ENCODE measurements around the gene SAYSD1.

The SAYSD1 gene

GRCh38 chr6:39059496-39060310 lies 55.3 kb downstream of the SAYSD1 start:
- no peaks in the 10 kb centered on the region for H3K9me3 Mint-ChIP-seq
- ATAC-seq = no peak
- peaks cover 33% of the 10 kb centered on the region for H3K27me3 Mint-ChIP-seq
- no peaks in the 10 kb centered on the region for H3K4me1 Mint-ChIP-seq
- H3K4me3 Mint-ChIP-seq = no peak overlapping the region
- H3K36me3 Mint-ChIP-seq = no peaks in the 10 kb centered on the region
- no peak overlapping the region for H3K27ac Mint-ChIP-seq

DNA sequence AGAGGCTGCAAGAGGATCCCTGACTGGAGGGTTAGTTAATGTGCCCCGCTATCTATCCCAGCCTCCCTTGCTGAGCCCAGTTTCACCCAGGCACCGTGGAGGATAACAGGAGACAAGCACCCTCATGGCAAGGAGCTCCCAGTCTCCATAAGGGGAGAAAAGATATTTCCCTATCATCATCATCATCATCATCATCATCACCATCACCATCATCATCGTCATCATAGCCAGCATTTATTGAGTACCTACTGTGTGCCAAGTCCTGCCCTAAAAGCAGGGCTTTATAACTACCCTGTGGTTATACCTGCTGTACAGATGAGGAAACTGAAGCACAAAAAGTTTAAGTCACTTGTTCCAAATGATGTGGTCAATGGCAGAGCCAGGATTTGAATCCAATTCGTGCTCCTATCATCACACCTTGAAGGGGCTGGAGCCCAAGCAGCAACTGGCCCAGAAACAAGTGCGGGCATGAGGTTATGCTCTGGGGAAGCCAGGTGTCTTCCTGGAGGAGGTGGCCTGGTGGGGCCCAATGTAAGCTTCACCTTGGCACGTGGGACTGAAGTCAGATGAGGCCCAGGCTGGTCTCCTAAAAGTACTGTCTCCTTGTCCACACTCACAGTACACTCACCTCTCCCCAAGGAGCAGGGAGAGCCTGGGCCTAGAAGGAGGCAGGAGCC lies 56.4 kb downstream of the SAYSD1 start:
- Mint-ChIP-seq H3K36me3 (no peaks in the 10 kb centered on the region), H3K4me1 (no peaks in the 10 kb centered on the region), H3K27me3 (peaks cover 37% of the 10 kb centered on the region), H3K9me3 (no peaks in the 10 kb centered on the region), H3K27ac (no peak overlapping the region), H3K4me3 (no peak overlapping the region)
- ATAC-seq = no peak

DNA sequence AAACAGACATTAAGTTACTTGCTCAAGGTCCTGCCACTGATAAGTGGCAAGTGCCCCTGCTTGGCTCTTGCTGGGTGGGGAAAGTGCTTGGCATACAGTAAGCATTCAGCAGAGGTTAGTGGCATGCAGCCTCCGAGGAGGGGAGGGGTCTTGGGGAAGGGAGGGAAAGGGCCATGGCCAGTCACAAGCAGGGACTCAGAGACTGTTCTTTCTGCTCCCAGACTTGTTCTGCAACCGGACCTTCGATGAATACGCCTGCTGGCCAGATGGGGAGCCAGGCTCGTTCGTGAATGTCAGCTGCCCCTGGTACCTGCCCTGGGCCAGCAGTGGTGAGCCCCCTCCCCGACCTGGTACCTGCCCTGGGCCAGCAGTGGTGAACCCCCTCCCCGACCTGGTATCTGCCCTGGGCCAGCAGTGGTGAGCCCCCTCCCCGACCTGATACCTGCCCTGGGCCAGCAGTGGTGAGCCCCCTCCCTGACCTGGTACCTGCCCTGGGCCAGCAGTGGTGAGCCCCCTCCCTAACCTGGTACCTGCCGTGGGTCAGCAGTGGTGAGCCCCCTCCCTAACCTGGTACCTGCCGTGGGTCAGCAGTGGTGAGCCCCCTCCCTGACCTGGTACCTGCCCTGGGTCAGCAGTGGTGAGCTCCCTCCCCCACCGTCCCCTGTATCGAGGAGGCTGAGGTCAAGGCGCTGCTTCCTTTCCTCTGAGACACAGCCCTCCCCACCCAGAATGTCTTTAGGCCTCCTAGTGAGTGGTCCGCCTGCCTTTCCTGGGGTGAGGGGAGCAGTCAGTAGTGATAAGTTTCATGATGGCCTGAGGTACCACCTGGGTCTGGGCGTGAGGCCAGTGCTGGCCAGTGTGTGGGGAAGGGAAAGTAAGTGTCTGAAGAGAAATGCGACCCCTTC lies 57.5 kb downstream of the SAYSD1 start:
- Mint-ChIP-seq H3K27me3 (peaks cover 48% of the 10 kb centered on the region), H3K4me1 (no peaks in the 10 kb centered on the region), H3K9me3 (no peaks in the 10 kb centered on the region), H3K27ac (no peak overlapping the region), H3K36me3 (no peaks in the 10 kb centered on the region), H3K4me3 (no peak overlapping the region)
- no peak for ATAC-seq

DNA sequence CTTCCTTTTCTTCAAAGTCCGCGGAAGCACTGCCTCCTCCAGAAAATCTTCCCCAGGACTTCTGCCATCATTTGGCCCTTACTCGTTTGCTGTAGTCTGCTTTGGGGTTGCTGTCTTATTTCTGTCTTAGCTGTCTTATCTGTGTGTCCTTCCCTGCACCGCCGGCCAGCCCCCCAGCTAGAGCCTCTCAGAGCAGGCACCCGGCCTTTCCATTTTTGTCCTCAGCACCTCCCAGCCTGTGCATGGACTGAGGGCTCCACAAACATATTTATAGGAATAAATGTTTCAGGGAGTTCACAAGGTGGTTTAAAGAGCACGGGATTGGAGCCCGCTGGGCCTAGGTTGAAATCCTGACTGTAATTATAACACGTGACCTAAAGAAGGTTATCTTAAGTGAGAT lies 58.3 kb downstream of the SAYSD1 start:
- Mint-ChIP-seq H3K27me3 (peaks cover 56% of the 10 kb centered on the region), H3K9me3 (no peaks in the 10 kb centered on the region), H3K36me3 (no peaks in the 10 kb centered on the region), H3K27ac (no peak overlapping the region), H3K4me1 (no peaks in the 10 kb centered on the region), H3K4me3 (no peak overlapping the region)
- ATAC-seq = no peak

DNA sequence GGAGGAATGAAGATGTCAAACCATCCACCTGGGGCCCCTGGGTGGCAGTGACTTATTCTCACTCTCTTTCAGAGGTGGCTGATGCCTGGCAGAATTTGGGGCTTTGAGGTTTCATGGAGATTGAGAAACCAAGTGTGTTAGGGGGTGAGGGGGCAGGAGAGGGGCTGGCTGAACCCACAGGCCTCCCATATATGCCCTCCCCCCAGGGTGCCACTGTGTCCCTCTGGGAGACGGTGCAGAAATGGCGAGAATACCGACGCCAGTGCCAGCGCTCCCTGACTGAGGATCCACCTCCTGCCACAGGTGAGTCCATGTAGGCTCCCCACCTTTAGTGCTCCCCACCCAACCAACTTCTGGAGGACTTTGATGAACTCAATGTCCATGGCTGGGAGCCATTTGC lies 58.8 kb downstream of the SAYSD1 start:
- Mint-ChIP-seq H3K4me1 (no peaks in the 10 kb centered on the region), H3K4me3 (no peak overlapping the region), H3K9me3 (no peaks in the 10 kb centered on the region), H3K27ac (no peak overlapping the region), H3K36me3 (no peaks in the 10 kb centered on the region), H3K27me3 (peaks cover 58% of the 10 kb centered on the region)
- ATAC-seq = no peak

GRCh38 chr6:39055661-39056060 lies 59.3 kb downstream of the SAYSD1 start:
- H3K9me3 Mint-ChIP-seq = no peaks in the 10 kb centered on the region
- ATAC-seq = no peak
- peaks cover 58% of the 10 kb centered on the region for H3K27me3 Mint-ChIP-seq
- H3K36me3 Mint-ChIP-seq = no peaks in the 10 kb centered on the region
- no peaks in the 10 kb centered on the region for H3K4me1 Mint-ChIP-seq
- H3K4me3 Mint-ChIP-seq = no peak overlapping the region
- no peak overlapping the region for H3K27ac Mint-ChIP-seq

DNA sequence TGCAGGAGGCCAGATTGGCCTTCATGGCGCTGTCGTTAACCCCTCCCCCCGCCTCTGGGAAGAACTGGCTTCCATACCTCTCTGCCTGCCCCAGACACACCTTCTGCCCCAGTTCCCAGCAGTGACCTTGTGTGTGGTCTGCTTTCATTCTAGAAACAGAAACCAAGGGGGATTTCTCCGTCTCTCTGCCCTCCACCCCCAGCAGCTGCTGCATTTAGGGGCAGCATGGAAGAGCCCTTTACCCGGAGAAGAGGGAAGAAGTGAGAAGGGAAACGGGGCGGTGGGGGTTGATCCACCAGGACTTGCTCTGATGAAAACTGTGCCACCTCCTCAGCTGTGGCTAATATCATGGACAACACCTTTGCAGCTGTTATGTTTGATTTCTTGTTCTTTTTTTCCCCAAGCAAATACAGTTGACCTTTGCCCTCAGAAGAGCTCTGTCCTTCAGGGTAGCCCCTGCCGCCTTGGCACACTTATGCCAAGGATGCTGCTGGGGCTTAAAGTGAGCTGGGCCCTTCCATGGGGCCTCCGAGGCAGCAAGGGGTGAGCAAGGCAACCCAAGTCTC lies 60.3 kb downstream of the SAYSD1 start:
- no peaks in the 10 kb centered on the region for H3K36me3 Mint-ChIP-seq
- H3K27ac Mint-ChIP-seq = no peak overlapping the region
- H3K9me3 Mint-ChIP-seq = no peaks in the 10 kb centered on the region
- no peaks in the 10 kb centered on the region for H3K4me1 Mint-ChIP-seq
- H3K4me3 Mint-ChIP-seq = no peak overlapping the region
- no peak for ATAC-seq
- peaks cover 58% of the 10 kb centered on the region for H3K27me3 Mint-ChIP-seq

All from stimulated activated memory B cell treated with anti-CD40 and anti-IgM and Interleukin-4, amounts not matched to agents 10 μg/mL and 1 μg/mL and 100 μg/mL, for 72 hours (primary cell).